ENCODE measurements around the gene PSMA3. TPM values are rescaled to one million over a fixed set of nuclear protein-coding genes. Genes with fewer than 3 reads are reported as not detected.
A peak's percentile ranks its signal among the peaks of the same experiment; 100 is the strongest.

PSMA3 gene
- total RNA-seq, 1 donor from 2014 or later: 132 TPM

DNA sequence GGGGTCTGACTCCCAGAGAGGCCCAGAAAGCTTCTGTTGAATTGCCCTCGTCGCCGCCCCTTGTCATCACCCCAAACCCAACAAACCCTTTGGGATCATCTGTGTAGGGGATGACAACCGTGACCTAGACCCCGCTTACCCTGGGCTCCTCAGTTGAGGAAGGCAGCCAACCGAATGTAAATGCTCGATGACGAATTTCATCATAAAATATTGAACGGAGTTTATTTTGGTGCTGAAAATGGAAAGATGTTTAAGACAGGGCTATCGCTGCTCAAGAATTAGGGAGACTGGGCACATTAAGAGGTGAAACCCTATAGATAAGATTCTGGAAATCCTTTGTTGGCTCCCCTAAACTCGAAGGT, 44.2 kb upstream of the PSMA3 start:
- Mint-ChIP-seq H3K4me1 (ENCODE audit: low read depth) (peaks cover 25% of the 10 kb centered on the region), H3K4me3 (ENCODE audit: unreplicated experiment) (peak overlapping the region; percentile 96), H3K9me3 (ENCODE audit: low read depth) (no peaks in the 10 kb centered on the region), H3K36me3 (ENCODE audit: low read depth) (peaks cover 1% of the 10 kb centered on the region), H3K27me3 (ENCODE audit: low read depth) (peaks cover 2% of the 10 kb centered on the region), H3K27ac (ENCODE audit: unreplicated experiment) (peak overlapping the region; percentile 97)
- TF ChIP-seq, protein P1, sequence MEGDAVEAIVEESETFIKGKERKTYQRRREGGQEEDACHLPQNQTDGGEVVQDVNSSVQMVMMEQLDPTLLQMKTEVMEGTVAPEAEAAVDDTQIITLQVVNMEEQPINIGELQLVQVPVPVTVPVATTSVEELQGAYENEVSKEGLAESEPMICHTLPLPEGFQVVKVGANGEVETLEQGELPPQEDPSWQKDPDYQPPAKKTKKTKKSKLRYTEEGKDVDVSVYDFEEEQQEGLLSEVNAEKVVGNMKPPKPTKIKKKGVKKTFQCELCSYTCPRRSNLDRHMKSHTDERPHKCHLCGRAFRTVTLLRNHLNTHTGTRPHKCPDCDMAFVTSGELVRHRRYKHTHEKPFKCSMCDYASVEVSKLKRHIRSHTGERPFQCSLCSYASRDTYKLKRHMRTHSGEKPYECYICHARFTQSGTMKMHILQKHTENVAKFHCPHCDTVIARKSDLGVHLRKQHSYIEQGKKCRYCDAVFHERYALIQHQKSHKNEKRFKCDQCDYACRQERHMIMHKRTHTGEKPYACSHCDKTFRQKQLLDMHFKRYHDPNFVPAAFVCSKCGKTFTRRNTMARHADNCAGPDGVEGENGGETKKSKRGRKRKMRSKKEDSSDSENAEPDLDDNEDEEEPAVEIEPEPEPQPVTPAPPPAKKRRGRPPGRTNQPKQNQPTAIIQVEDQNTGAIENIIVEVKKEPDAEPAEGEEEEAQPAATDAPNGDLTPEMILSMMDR (IDR thresholded peaks at IDR 0.05): no peak
- no peak for DNase-seq (ENCODE audit: low spot score)

DNA sequence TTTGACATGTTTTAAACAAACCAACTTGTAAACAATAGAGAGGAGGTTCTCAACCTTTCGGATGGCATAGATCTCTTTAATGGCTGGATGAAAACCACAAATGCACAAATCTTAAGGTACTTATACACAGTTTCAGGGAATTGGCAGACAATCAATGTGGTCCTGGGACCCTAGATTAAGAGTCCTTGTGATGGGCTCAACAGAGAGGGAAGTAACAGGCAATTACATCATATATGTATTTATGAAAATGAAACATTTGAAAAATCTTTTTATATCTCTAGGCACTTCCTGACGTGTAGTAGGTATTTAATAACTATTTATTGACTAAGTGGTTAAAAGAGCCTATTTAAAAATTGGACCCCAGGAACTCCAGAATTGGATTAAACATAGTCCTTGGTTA, 43.8 kb upstream of the PSMA3 start:
- no peak for DNase-seq (ENCODE audit: low spot score)
- peak overlapping the region; percentile 96 for H3K4me3 Mint-ChIP-seq (ENCODE audit: unreplicated experiment)
- H3K27me3 Mint-ChIP-seq (ENCODE audit: low read depth): peaks cover 2% of the 10 kb centered on the region
- H3K27ac Mint-ChIP-seq (ENCODE audit: unreplicated experiment): peak overlapping the region; percentile 97
- peaks cover 25% of the 10 kb centered on the region for H3K4me1 Mint-ChIP-seq (ENCODE audit: low read depth)
- TF ChIP-seq, protein P1 (IDR thresholded peaks at IDR 0.05): no peak
- H3K9me3 Mint-ChIP-seq (ENCODE audit: low read depth): no peaks in the 10 kb centered on the region
- H3K36me3 Mint-ChIP-seq (ENCODE audit: low read depth): peaks cover 1% of the 10 kb centered on the region

DNA sequence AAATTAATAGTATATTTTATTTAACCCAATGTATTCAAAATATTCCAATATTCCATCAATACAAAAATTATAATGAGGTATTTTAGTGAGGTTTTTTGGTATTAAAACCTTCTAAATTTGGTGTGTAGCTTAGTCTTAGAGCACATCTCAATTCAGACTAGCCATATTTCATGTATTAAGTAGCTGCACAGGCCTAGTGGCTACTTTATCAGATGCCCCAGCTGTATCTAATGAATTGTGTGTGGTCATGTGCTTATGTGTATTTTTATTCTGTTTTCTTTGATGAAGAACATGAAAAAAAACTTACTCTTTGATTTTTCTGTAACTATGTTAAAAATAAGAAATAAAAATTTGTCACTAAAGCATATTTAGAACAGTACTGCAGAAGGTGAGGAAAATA, 31.5 kb upstream of the PSMA3 start:
- H3K27ac Mint-ChIP-seq (ENCODE audit: unreplicated experiment): no peak overlapping the region

DNA sequence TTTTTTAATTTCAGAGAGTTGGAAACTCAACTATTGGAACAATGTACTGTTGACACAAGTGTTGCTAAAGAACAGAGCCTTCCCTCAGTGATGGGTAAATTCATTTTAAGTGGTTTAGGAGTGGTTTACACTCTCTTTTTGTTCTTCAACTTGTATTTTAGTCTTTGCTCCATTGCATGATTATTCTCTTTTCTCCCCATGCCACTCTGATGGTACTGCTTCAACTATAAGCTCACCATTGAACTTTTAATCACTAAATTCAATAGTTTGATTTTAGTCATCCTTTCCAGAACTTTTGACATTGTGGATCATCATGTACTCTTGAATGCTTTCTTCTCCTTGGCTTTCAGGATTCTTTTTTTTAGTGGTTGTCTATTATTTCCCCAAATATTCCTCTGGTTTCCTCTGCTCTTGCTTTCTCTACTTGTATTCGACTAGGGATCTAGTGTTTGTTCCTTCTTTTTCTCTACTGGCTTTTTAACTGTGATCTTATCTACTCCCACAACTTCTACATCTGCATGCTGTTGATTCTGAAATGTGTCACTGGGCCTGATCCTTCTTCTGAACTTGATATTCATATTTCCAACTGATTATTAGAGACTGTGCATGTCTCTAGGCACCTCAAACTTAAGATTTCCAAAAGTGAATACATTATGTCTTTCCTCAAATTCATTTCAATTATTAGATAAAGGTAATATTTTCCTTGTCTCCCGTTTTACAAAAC, 29.3 kb upstream of the PSMA3 start:
- H3K36me3 Mint-ChIP-seq (ENCODE audit: low read depth): peaks cover 25% of the 10 kb centered on the region
- no peak for DNase-seq (ENCODE audit: low spot score)
- peaks cover 3% of the 10 kb centered on the region for H3K9me3 Mint-ChIP-seq (ENCODE audit: low read depth)
- H3K27me3 Mint-ChIP-seq (ENCODE audit: low read depth): no peaks in the 10 kb centered on the region
- TF ChIP-seq, protein P1 (IDR thresholded peaks at IDR 0.05): no peak
- no peak overlapping the region for H3K4me3 Mint-ChIP-seq (ENCODE audit: unreplicated experiment)
- H3K4me1 Mint-ChIP-seq (ENCODE audit: low read depth): peaks cover 17% of the 10 kb centered on the region
- H3K27ac Mint-ChIP-seq (ENCODE audit: unreplicated experiment): peak overlapping the region; percentile 39

More for the DNA sequence above, 31.5 kb upstream of the PSMA3 start:
- H3K9me3 Mint-ChIP-seq (ENCODE audit: low read depth): peaks cover 3% of the 10 kb centered on the region
- TF ChIP-seq, protein P1 (IDR thresholded peaks at IDR 0.05): no peak
- no peak for DNase-seq (ENCODE audit: low spot score)
- H3K4me1 Mint-ChIP-seq (ENCODE audit: low read depth): peaks cover 16% of the 10 kb centered on the region
- peaks cover 28% of the 10 kb centered on the region for H3K36me3 Mint-ChIP-seq (ENCODE audit: low read depth)
- H3K4me3 Mint-ChIP-seq (ENCODE audit: unreplicated experiment): no peak overlapping the region
- no peaks in the 10 kb centered on the region for H3K27me3 Mint-ChIP-seq (ENCODE audit: low read depth)

DNA sequence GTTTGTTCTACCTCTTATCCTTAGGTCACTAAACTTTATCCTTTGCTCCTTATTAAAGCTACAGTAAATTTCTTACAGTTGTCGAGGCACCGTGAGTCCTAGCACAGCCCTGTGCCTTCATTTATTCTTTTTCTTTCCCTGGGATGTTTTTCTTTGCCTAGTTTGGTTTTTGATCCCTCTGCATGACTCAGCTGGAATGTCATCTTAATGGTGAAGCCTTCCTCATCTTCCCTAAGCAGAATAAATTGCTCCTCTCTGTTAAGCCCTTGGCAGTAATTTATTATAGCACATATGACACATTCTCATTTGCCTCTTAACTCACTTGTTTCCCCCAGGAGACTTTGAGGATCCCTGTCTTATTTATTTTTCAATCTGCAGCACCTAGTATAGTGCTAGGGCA, 28.1 kb upstream of the PSMA3 start:
- DNase-seq (ENCODE audit: low spot score): no peak
- H3K27me3 Mint-ChIP-seq (ENCODE audit: low read depth): no peaks in the 10 kb centered on the region

More for the DNA sequence above, 28.1 kb upstream of the PSMA3 start:
- H3K4me3 Mint-ChIP-seq (ENCODE audit: unreplicated experiment): no peak overlapping the region
- H3K9me3 Mint-ChIP-seq (ENCODE audit: low read depth): peaks cover 3% of the 10 kb centered on the region
- H3K4me1 Mint-ChIP-seq (ENCODE audit: low read depth): peaks cover 17% of the 10 kb centered on the region
- peak overlapping the region; percentile 42 for H3K27ac Mint-ChIP-seq (ENCODE audit: unreplicated experiment)
- TF ChIP-seq, protein P1 (IDR thresholded peaks at IDR 0.05): no peak
- H3K36me3 Mint-ChIP-seq (ENCODE audit: low read depth): peaks cover 25% of the 10 kb centered on the region
